Ishikawa (cell line): ENCODE data around the gene NUCB1.

ENCODE experiments used
- CEBPB ChIP-seq: IDR thresholded peaks from 2 replicates; pipeline ENCODE4 v1.6.1; 2012
- CREB1 ChIP-seq: IDR thresholded peaks from 2 replicates; pipeline ENCODE4 v1.6.1; 2012; ENCODE audit warnings: low read depth
- EGR1 ChIP-seq: IDR thresholded peaks from 2 replicates; pipeline ENCODE4 v1.6.1; 2012
- EP300 ChIP-seq: IDR thresholded peaks from 2 replicates; pipeline ENCODE4 v1.6.1; 2012; ENCODE audit warnings: borderline replicate concordance
- FOXM1 ChIP-seq: IDR thresholded peaks from 2 replicates; pipeline ENCODE4 v1.6.1; 2012; ENCODE audit warnings: low read depth, borderline replicate concordance
- MAX ChIP-seq: IDR thresholded peaks from 2 replicates; pipeline ENCODE4 v1.6.1; 2012
- NFIC ChIP-seq: IDR thresholded peaks from 2 replicates; pipeline ENCODE4 v1.6.1; 2012
- RAD21 ChIP-seq: IDR thresholded peaks from 2 replicates; pipeline ENCODE4 v1.6.1; 2012; ENCODE audit warnings: low read depth
- REST ChIP-seq: IDR thresholded peaks from 2 replicates; pipeline ENCODE4 v1.6.1; 2012; ENCODE audit warnings: low read depth, mild to moderate bottlenecking
- TAF1 ChIP-seq: IDR thresholded peaks from 2 replicates; pipeline ENCODE4 v1.6.1; 2012; ENCODE audit warnings: low read depth, mild to moderate bottlenecking
- TCF12 ChIP-seq: IDR thresholded peaks from 2 replicates; pipeline ENCODE4 v1.6.1; 2012; ENCODE audit warnings: low read depth
- TEAD4 ChIP-seq: IDR thresholded peaks from 2 replicates; pipeline ENCODE4 v1.6.1; 2012
- USF1 ChIP-seq: IDR thresholded peaks from 2 replicates; pipeline ENCODE4 v1.6.1; 2012
- YY1 ChIP-seq: IDR thresholded peaks from 2 replicates; pipeline ENCODE4 v1.6.1; 2012; ENCODE audit warnings: low read depth
- ZBTB7A ChIP-seq: IDR thresholded peaks from 2 replicates; pipeline ENCODE4 v1.6.1; 2012; ENCODE audit warnings: low read depth

NUCB1 gene

GRCh38 chr19:48887861-48888612 is 12.1 kb upstream of the NUCB1 start:
- TF ChIP-seq REST: no peak
- no peak for TF ChIP-seq CEBPB
- no peak for TF ChIP-seq TAF1
- TF ChIP-seq FOXM1: no peak
- TF ChIP-seq USF1: no peak
- no peak for TF ChIP-seq EP300
- TF ChIP-seq RAD21: no peak
- TF ChIP-seq MAX: no peak
- TF ChIP-seq ZBTB7A: no peak
- no peak for TF ChIP-seq NFIC
- TF ChIP-seq EGR1: no peak
- TF ChIP-seq YY1: no peak
- no peak for TF ChIP-seq TCF12
- TF ChIP-seq TEAD4: no peak
- TF ChIP-seq CREB1: no peak

GRCh38 chr19:48890551-48890950 is 9.6 kb upstream of the NUCB1 start:
- TF ChIP-seq TEAD4: no peak
- no peak for TF ChIP-seq REST
- TF ChIP-seq CREB1: no peak
- TF ChIP-seq FOXM1: no peak
- TF ChIP-seq CEBPB: no peak
- TF ChIP-seq TCF12: no peak
- TF ChIP-seq EGR1: no peak
- no peak for TF ChIP-seq RAD21
- no peak for TF ChIP-seq NFIC
- TF ChIP-seq MAX: no peak
- TF ChIP-seq EP300: no peak
- TF ChIP-seq YY1: no peak
- no peak for TF ChIP-seq TAF1
- TF ChIP-seq USF1: no peak
- TF ChIP-seq ZBTB7A: no peak

- no peak for TF ChIP-seq USF1
- TF ChIP-seq EGR1: no peak
- no peak for TF ChIP-seq CREB1
- TF ChIP-seq TCF12: no peak
- TF ChIP-seq TEAD4: no peak
- TF ChIP-seq CEBPB: no peak
- TF ChIP-seq TAF1: no peak
- no peak for TF ChIP-seq REST
- no peak for TF ChIP-seq YY1
- no peak for TF ChIP-seq NFIC
- no peak for TF ChIP-seq EP300
- no peak for TF ChIP-seq ZBTB7A
- TF ChIP-seq RAD21: no peak
- TF ChIP-seq FOXM1: no peak
- TF ChIP-seq MAX: no peak
Measured at GRCh38 chr19:48895226-48895625, 4.9 kb upstream of the NUCB1 start.

GRCh38 chr19:48896191-48896720 is 3.9 kb upstream of the NUCB1 start:
- TF ChIP-seq TAF1: no peak
- no peak for TF ChIP-seq ZBTB7A
- TF ChIP-seq RAD21: no peak
- TF ChIP-seq CEBPB: no peak
- no peak for TF ChIP-seq NFIC
- no peak for TF ChIP-seq EP300
- TF ChIP-seq CREB1: no peak
- no peak for TF ChIP-seq TCF12
- TF ChIP-seq TEAD4: no peak
- no peak for TF ChIP-seq MAX
- no peak for TF ChIP-seq USF1
- TF ChIP-seq FOXM1: no peak
- TF ChIP-seq REST: no peak
- no peak for TF ChIP-seq YY1
